Measurements from ENCODE around the gene PES1.
"Not testable (repeated sequence)": the region's sequence is repeated elsewhere in the genome, so short reads cannot be mapped to it uniquely, and the experiment has no call there.

Gene PES1

DNA sequence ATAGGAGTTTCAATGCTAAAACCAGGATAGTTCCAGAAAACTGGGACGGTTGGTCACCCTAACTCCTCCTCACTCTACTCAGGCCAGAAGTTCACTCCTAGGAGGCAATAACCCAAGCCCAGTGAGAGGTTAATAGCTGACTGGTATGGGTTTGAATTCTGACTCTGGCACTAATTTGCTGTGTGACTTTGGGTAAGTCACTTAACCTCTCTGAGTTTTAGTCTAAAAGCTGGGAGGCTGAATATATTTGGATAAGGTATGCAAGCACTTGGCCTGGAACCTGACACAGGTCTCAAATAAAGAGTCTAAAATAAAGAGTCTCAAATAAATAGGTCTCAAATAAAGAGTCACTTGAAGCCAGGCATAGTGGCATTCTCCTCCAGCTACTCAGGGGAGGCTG is 39.0 kb downstream of the PES1 start:
- no peak for DNase-seq (ENCODE audit: low spot score)

DNA sequence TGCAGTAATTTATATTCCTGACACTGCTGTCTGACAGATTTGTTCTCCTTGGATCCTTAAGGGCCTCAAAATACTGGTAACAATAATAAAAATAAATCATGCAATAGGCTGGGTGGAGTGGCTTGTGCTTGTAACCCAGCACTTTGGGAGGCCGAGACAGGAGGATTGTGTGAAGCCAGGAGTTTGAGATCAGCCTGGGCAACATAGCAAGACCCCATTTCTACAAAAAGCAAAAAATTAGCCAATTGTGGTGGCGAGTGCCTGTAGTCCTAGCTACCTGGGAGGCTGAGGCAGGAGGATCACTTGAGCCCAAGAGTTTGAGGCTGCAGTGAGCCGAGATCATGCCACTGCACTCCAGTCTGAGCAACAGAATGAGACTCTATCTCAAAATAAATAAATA is 39.9 kb downstream of the PES1 start:
- DNase-seq (ENCODE audit: low spot score) = not testable (repeated sequence)

DNA sequence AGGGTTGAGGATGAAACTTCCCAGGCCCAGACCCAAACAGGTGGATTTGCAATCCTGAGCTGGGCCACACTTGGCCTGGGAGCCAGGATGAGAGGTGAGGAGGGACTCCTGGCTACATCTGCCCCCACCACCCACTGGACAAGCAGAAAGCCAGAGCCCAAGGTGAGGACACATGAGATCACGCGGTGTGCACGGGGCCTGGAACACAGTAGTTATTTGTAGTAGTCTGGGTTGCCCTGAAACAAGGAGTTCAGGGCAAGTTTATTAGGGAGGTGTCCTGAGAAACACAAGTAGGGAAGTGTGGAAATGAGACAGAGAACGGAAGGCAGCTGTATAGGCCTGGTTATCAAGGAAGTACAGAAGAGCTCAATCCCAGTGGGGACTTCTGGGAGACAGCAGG is 44.5 kb downstream of the PES1 start:
- no peak for DNase-seq (ENCODE audit: low spot score)

DNA sequence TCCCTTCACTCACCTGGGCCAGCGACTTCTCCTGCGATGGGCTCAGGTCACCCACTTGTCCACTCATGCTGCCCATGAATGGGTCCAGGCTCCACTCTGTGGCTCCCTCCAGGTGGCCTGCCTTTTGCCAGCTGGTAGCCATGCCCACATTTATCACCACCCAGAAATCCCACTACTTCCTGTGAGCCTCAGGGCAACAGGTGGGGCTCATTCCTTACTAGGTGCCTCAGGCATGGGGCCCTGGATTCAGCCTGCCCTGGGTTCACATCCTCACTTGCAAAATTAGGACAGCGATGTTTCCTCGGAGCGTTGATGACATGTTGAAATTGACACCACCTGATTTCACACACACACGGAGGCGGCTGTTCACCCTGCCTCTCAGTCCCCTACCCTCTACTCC is 45.1 kb downstream of the PES1 start, which contains the start of gene SEC14L6:
Gene SEC14L6, minus strand, starts transcription at position 126 of the 400 bp plus-strand sequence. Its CDS starts 59 bp downstream, at position 67.
- DNase-seq (ENCODE audit: low spot score) = no peak

DNA sequence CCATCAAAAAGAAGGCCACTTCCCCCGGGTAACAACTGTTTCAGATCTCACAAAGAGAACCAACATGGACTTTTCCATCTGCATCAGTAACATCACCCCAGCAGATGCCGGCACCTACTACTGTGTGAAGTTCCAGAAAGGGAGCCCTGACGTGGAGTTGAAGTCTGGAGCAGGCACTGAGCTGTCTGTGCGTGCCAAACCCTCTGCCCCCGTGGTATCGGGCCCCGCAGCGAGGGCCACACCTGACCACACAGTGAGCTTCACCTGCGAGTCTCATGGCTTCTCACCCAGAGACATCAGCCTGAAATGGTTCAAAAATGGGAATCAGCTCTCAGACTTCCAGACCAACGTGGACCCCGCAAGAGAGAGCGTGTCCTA is 48.9 kb downstream of the PES1 start:
- DNase-seq (ENCODE audit: low spot score) = no peak

DNA sequence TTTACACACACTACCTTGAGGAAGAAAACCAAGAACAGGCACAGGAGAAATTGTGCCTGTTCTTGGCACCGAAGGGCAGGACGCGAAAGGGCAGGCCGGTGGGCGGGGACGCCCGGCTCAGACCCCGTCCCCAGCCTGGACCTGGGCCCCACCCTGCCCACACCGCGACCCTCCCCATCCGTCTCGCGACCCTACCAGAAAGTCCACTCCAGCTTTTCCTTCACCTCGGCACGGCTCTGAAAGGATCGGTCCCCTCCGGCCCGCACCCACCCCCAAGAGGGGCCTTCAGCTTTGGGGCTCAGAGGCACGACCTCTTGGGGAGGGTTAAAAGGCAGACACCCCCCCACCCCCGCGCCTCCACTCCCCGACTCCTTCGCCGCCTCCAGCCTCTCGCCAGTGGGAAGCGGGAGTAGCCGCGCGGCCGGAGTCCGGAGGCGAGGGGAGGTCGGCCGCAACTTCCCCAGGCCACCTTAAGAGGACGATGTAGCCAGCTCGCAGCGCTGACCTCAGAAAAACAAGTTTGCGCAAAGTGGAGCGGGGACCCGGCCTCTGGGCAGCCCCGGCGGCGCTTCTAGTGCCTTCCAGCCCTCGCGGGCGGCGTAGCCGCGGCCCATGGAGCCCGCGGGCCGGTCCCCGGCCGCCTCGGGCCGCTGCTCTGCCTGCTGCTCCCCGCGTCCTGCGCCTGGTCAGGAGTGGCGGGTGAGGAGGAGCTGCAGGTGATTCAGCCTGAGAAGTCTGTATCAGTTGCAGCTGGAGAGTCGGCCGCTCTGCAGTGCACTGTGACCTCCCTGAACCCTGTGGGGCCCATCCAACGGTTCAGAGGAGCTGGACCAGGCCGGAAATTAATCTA is 49.5 kb downstream of the PES1 start:
- no peak for DNase-seq (ENCODE audit: low spot score)

DNA sequence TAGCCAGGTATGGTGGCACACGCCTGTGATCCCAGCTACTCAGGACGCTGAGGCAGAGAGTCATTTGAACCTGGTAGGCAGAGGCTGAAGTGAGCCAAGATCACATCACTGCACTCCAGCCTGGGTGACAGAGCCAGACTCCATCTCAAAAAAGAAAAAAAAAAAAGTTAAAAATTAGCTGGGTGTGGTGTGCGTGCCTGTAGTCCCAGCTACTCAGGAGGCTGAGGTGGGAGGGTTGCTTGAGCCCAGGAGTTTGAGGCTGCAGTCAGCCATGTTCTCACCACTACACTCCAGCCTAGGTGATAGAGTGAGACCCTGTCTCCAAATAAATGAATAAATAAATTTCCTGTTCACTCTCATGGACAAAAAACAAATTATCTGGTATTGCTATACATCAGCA is 50.2 kb downstream of the PES1 start:
- DNase-seq (ENCODE audit: low spot score) = not testable (repeated sequence)

DNA sequence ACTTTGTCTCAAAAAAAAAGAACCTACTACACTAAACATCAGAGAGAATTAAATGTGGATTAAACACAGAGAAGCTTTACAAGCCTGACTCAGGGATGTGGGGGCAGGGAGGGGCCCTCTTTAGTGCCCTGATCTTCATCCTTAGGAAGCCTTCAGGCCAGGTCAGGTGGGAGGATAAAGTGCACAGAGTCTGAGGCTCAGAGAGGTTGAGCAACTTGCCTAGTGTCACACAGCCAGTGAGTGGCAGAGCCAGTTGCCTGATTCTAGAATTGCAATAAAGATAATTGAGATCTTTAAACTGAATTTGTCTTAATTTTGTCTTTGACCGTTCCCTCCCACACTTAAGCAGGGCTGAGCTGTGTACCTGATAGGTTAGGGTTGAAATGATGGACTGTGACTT is 52.3 kb downstream of the PES1 start:
- DNase-seq (ENCODE audit: low spot score) = no peak

DNA sequence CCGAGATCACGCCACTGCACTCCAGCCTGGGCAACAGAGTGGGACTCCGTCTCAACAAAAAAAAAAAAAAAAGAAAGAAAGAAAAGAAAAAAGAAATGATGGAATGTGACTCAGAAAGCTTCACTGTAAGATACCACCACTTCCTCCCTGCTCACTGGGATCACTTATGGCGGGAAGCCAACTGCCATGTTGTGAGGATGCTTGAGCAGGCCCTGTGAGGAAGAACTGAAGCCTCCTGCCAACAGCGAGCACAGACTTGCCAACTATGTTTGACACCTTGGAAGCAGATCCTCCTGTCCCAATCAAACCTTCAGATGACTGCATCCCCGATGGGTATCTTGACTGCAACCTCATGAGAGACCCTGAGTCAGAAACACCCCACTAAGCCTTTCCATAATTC is 53.4 kb downstream of the PES1 start:
- DNase-seq (ENCODE audit: low spot score) = no peak

DNA sequence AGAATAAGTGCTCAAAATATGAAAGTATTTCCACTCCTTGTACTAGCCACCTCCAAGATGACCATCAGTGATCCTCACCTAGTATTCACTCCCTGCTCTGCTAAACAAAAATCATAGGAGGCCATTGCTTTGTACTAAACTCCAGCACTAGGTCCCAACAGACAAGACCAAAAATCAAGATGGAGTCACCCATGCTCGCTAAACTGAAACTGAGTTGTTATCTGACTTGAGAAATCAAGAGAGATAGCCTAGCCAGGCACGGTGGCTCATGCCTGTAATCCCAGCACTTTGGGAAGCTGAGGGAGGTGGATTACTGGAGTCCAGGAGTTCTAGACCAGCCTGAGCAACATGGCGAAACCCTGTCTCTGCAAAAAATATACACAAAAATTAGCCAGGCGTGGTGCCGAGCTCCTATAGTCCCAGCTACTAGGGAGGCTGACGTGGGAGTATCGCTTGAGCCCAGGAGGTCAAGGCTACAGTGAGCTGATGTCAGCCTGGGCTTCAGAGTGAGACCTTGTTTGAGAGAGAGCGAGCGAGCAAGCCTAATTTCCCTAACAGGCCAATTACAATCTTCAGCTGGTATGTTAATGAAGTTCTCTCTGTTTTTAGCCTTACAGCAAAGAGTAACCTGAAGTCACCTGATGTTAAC is 54.5 kb downstream of the PES1 start:
- no peak for DNase-seq (ENCODE audit: low spot score)

DNA sequence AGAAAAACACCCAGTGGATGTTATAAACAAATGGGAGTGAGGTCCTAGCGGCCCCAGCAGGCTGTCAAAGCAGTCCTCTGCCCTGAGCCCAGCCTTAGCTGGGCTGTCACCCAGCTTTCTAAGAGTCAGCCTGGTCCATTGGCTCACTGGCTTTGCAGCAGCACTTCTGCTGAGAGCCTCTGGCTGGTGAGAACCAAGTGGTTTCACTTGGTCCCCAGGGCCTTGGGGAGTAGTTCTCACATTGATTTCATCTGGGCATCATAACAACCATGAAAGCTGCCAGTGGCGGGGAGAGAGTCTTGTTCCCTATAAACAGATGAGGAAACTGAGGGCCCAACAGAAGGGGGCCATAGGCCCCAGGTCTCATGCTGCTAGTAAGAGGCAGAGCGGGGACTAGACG is 56.5 kb downstream of the PES1 start:
- no peak for DNase-seq (ENCODE audit: low spot score)

DNA sequence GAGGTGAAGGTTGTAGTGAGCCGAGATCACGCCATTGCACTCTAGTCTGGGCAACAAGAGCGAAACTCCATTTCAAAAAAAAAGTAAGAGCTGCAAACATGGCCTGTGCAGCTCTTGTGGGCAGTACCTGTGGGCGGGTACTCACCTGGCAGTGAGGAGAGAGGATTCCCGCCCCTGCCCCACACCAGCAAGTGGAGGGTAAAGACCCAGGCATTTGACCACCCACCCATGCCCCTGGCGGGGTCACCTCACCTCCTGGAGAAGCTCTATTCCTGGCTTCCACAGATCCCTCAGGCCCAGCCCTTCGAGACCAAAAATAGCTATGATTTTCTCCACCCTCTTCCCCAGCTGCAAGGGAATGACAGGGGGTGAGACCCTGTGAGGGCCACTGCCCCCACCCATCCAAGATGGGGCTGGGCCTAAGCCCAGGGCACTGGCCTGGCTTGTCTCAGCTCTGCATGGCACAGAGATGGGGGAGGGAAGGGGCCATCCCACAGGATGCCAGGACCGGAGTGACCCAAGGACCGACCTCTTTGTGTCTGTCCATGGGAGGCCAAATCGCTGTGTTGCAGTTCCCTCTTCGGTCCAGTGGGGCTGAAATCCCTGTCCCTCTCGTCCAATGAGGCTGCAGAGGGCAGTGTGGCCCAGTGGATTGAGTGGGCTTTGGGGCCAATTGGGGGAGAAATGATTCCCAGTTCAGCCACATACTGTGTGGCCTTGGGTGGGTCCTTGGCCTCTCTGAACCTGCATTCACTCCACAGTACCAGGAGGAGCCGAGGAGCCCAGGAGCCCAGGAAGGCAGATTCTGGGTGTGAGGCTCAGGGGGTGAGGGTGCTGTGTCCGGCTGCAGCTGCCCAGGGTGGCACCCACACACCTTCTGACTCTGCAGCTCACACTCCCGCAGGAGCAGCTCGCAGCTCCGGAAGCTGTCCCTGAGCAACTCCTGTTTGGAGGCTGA is 59.8 kb downstream of the PES1 start:
- no peak for DNase-seq (ENCODE audit: low spot score)

DNA sequence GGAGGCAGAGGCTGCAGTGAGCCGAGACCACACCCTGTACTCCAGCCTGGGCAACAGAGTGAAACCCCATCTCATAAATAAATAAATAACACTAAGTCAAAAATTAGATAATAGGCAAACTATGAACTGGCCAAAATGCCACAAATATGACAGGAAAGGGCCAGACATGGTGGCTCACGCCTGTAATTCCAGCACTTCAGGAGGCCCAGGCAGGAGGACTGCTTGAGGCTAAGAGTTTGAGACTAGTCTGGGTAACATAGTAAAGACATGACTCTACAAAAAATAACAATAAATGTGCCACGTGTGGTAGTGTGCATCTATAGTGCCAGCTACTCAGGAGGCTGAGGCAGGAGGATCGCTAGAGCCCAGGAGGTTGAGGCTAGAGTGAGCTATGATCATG is 65.1 kb downstream of the PES1 start:
- no peak for DNase-seq (ENCODE audit: low spot score)
